Chondrocyte (in vitro differentiated cells): ENCODE data around the gene CALN1. TPM values are rescaled to one million over a fixed set of nuclear protein-coding genes. Genes with fewer than 3 reads are reported as not detected.

ENCODE experiments used
- DNase-seq: peaks from one replicate; pipeline ENCODE4 v3.0.0; 2021; ENCODE audit warnings: mixed read lengths, low spot score
- H3K27ac Mint-ChIP-seq: one replicate; pipeline ENCODE4 v1.8.0; 2021; ENCODE audit warnings: mild to moderate bottlenecking, moderate library complexity, mixed read lengths; ENCODE audit not compliant: unreplicated experiment
- H3K27me3 Mint-ChIP-seq: 2 replicates; pipeline ENCODE4 v1.8.0; 2021; ENCODE audit warnings: low read depth, mixed read lengths
- H3K36me3 Mint-ChIP-seq: 2 replicates; pipeline ENCODE4 v1.8.0; 2021; ENCODE audit warnings: low read depth, mixed read lengths
- H3K4me1 Mint-ChIP-seq: 2 replicates; pipeline ENCODE4 v1.8.0; 2021; ENCODE audit warnings: low read depth, mild to moderate bottlenecking, mixed read lengths
- H3K4me3 Mint-ChIP-seq: one replicate; pipeline ENCODE4 v1.8.0; 2021; ENCODE audit warnings: mild to moderate bottlenecking, moderate library complexity, mixed read lengths; ENCODE audit not compliant: unreplicated experiment
- H3K9me3 Mint-ChIP-seq: 2 replicates; pipeline ENCODE4 v1.8.0; 2021; ENCODE audit warnings: low read depth, mixed read lengths
- total RNA-seq: library from RNA; stranded (reverse); gene quantifications from 3 replicates; pipeline ENCODE4 v1.2.1, GENCODE V29; 2021
- TF ChIP-seq, protein P1 (sequence below): fragments of 200-600 bp; sonication (generic); IDR thresholded peaks from 2 replicates; pipeline ENCODE4 v1.5.0; 2021; ENCODE audit warnings: antibody characterized with exemption, mild to moderate bottlenecking, moderate library complexity

CALN1 gene
- total RNA-seq, 1 donor from 2014 or later = not detected

DNA sequence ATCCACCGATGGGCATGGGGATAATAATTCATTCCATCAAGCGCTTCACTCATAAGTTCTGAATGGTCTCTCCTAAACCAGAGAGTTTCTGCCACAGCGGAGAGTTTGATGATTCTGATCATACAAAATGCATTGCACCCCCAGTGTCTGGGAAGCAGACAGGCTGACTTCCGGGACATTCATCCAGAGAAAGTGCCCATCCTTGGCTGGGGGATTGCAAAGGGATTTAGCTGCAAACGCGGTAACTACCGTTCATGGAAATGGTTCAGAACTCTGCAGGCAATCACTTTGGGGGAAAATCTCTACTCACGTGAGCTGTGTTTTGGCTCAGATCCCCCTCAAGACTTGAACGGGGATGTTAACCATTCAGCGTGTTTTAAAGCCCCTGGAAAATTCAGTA is 33.4 kb upstream of the CALN1 start:
- H3K9me3 Mint-ChIP-seq = no peaks in the 10 kb centered on the region
- peaks cover 19% of the 10 kb centered on the region for H3K4me1 Mint-ChIP-seq
- TF ChIP-seq, protein P1, sequence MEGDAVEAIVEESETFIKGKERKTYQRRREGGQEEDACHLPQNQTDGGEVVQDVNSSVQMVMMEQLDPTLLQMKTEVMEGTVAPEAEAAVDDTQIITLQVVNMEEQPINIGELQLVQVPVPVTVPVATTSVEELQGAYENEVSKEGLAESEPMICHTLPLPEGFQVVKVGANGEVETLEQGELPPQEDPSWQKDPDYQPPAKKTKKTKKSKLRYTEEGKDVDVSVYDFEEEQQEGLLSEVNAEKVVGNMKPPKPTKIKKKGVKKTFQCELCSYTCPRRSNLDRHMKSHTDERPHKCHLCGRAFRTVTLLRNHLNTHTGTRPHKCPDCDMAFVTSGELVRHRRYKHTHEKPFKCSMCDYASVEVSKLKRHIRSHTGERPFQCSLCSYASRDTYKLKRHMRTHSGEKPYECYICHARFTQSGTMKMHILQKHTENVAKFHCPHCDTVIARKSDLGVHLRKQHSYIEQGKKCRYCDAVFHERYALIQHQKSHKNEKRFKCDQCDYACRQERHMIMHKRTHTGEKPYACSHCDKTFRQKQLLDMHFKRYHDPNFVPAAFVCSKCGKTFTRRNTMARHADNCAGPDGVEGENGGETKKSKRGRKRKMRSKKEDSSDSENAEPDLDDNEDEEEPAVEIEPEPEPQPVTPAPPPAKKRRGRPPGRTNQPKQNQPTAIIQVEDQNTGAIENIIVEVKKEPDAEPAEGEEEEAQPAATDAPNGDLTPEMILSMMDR = no peak
- no peak overlapping the region for H3K27ac Mint-ChIP-seq
- H3K4me3 Mint-ChIP-seq = no peak overlapping the region
- no peak for DNase-seq
- H3K36me3 Mint-ChIP-seq = no peaks in the 10 kb centered on the region
- H3K27me3 Mint-ChIP-seq = peaks cover 38% of the 10 kb centered on the region

DNA sequence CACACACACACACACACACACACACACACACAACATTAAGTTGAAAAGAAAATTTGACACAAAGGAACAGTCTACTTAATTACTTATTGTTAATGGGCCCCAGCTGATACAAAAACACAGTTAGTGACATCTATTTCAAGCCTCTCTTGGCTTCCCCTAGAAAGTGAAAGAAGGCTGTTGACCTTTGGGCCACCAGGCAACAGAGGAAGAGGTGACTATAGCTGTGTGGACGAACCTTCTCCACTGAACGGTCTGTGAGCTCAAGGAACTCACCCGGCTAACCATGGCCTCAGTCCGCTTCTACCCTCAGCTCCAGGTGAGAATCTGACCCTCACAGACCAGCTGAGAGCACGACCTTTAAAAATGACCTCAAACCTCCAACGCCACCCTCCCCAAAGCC is 32.9 kb upstream of the CALN1 start:
- Mint-ChIP-seq H3K27ac (no peak overlapping the region), H3K27me3 (peaks cover 36% of the 10 kb centered on the region), H3K9me3 (no peaks in the 10 kb centered on the region), H3K4me3 (no peak overlapping the region), H3K4me1 (peaks cover 19% of the 10 kb centered on the region), H3K36me3 (no peaks in the 10 kb centered on the region)
- TF ChIP-seq, protein P1 = no peak
- DNase-seq = no peak

DNA sequence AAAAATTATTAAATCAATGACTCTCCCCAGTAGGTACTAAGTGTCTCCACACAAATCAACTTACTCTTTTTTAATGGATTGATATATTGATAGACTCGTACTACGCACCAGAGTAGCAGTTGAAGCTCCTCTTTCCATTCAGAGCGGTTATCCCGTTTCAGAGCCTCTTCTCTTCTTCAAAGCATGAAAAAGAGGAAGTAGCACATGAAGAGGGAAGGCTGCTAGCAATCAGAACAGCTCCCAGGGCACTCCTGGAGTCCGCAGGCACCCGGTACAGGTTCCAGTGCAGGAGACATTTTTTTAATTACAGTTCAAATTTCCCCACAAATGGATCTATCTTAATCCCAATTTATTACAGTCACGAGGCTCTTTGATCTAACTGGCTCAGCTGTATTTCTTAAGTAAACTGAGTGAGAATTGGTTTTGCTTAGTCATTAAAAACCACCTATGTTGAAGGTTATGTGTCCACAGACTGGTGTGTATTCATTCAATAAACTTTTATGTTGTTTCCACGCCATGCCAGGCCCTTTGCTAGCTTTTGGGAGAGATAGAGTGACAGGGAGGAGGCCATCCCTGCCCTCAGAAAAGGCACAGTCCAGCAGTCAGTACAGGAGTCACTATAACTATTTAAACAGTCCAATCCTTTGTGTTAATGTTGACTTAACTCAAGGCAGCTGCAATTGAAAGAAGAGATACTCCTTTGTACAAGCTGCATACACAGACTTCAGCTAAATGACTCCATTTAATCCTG is 32.1 kb upstream of the CALN1 start:
- no peak for DNase-seq
- no peaks in the 10 kb centered on the region for H3K9me3 Mint-ChIP-seq
- H3K27ac Mint-ChIP-seq = no peak overlapping the region
- H3K4me3 Mint-ChIP-seq = no peak overlapping the region
- H3K4me1 Mint-ChIP-seq = peaks cover 19% of the 10 kb centered on the region
- H3K27me3 Mint-ChIP-seq = peaks cover 36% of the 10 kb centered on the region
- TF ChIP-seq, protein P1 = no peak
- H3K36me3 Mint-ChIP-seq = no peaks in the 10 kb centered on the region

DNA sequence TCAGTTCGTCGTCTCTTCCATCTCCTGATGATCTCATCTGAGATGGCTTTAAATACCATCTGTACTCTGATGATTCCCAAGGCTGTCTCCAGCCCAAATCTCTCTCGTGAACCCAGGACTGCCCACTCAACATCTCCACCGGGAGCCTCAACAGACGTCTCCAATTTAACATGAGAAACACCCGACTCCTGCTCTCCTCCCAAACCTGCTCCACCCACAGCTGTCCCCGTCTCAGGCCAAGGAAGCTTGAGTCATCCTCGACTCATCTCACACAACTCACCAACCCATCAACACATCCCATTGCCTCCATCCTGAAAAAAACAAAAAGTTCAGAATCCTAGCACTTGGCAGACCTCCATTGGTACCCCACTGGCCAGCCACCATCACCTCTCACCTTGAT is 29.7 kb upstream of the CALN1 start:
- Mint-ChIP-seq H3K36me3 (no peaks in the 10 kb centered on the region), H3K4me1 (peaks cover 15% of the 10 kb centered on the region), H3K27me3 (peaks cover 30% of the 10 kb centered on the region), H3K4me3 (no peak overlapping the region), H3K9me3 (no peaks in the 10 kb centered on the region), H3K27ac (no peak overlapping the region)
- TF ChIP-seq, protein P1 = no peak
- DNase-seq = no peak

DNA sequence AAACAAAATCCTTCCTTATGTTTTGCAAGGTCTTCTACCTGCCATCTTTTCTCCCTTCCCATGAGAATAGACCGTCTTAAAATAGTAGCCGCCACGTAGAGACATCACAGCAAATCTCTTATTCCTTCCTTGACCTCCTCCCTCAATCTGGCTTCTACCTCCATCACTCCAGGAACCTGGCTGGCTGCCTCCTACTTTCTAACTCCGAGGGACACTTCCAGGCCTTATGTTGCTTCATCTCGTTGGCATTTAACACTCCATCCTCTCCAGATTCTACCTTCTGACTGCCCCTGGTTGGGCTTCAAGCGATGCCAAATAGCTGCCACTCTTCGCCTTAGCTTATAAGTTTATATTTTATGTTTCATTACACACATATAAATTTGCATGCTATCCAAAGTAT is 26.4 kb upstream of the CALN1 start:
- no peaks in the 10 kb centered on the region for H3K36me3 Mint-ChIP-seq
- H3K27ac Mint-ChIP-seq = no peak overlapping the region
- DNase-seq = no peak
- peaks cover 9% of the 10 kb centered on the region for H3K27me3 Mint-ChIP-seq
- TF ChIP-seq, protein P1 = no peak
- H3K4me1 Mint-ChIP-seq = peaks cover 16% of the 10 kb centered on the region
- H3K9me3 Mint-ChIP-seq = no peaks in the 10 kb centered on the region
- no peak overlapping the region for H3K4me3 Mint-ChIP-seq
